ENCODE data around the gene FOXP2. TPM values are rescaled to one million over a fixed set of nuclear protein-coding genes. Genes with fewer than 3 reads are reported as not detected.

The FOXP2 gene
- total RNA-seq, 1 donor from 2014 or later, result 25.7 TPM

DNA sequence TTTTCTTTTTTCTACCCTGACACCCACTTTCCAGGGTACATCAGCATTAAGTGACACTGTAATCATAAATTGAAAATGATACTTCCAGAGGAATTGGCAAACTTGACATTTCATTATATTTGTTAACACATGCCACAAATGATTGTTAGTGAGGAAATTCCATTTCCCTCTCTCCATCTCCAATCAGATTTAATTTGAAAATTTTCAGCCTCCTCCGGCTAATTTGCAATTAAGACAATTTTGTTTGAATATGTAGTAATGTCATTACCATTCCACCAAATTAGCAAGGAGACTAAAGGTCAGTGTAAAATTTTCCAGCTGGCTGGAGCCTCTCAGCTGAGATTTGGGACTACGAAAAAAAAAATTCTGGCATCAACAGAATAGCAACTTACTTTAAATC is 242.7 kb downstream of the FOXP2 start:
- Mint-ChIP-seq H3K27ac (ENCODE audit: unreplicated experiment) (no peak overlapping the region), H3K36me3 (ENCODE audit: unreplicated experiment) (peaks cover 26% of the 10 kb centered on the region), H3K4me1 (ENCODE audit: unreplicated experiment) (peaks cover 24% of the 10 kb centered on the region), H3K4me3 (ENCODE audit: unreplicated experiment) (no peak overlapping the region), H3K9me3 (ENCODE audit: unreplicated experiment) (no peaks in the 10 kb centered on the region), H3K27me3 (ENCODE audit: unreplicated experiment) (no peaks in the 10 kb centered on the region)
- TF ChIP-seq, protein P1, sequence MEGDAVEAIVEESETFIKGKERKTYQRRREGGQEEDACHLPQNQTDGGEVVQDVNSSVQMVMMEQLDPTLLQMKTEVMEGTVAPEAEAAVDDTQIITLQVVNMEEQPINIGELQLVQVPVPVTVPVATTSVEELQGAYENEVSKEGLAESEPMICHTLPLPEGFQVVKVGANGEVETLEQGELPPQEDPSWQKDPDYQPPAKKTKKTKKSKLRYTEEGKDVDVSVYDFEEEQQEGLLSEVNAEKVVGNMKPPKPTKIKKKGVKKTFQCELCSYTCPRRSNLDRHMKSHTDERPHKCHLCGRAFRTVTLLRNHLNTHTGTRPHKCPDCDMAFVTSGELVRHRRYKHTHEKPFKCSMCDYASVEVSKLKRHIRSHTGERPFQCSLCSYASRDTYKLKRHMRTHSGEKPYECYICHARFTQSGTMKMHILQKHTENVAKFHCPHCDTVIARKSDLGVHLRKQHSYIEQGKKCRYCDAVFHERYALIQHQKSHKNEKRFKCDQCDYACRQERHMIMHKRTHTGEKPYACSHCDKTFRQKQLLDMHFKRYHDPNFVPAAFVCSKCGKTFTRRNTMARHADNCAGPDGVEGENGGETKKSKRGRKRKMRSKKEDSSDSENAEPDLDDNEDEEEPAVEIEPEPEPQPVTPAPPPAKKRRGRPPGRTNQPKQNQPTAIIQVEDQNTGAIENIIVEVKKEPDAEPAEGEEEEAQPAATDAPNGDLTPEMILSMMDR (IDR thresholded peaks at IDR 0.05), result no peak
- DNase-seq (ENCODE audit: extremely low spot score, unreplicated experiment), result no peak

DNA sequence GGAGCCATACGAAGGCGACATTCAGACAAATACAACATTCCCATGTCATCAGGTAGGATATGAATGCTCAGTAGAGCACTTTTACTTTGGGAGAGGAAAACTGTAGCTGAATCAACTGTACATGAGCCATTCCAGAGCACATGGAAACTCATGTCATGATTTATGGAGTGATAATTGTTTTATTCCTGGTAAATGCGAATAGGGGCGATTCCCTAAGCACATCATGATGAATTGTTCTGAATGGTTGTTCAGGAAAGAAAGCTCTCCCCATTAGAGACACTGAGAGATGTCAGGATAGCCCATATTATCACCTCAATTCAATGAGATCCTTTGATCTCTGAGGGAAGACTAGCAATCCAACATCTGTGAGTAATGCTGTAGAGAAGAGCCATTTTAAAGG is 243.6 kb downstream of the FOXP2 start:
- no peaks in the 10 kb centered on the region for H3K9me3 Mint-ChIP-seq (ENCODE audit: unreplicated experiment)
- no peak overlapping the region for H3K27ac Mint-ChIP-seq (ENCODE audit: unreplicated experiment)
- no peak for DNase-seq (ENCODE audit: extremely low spot score, unreplicated experiment)
- peaks cover 21% of the 10 kb centered on the region for H3K4me1 Mint-ChIP-seq (ENCODE audit: unreplicated experiment)
- H3K4me3 Mint-ChIP-seq (ENCODE audit: unreplicated experiment), result no peak overlapping the region
- TF ChIP-seq, protein P1 (IDR thresholded peaks at IDR 0.05), result no peak
- H3K36me3 Mint-ChIP-seq (ENCODE audit: unreplicated experiment), result peaks cover 27% of the 10 kb centered on the region
- no peaks in the 10 kb centered on the region for H3K27me3 Mint-ChIP-seq (ENCODE audit: unreplicated experiment)

DNA sequence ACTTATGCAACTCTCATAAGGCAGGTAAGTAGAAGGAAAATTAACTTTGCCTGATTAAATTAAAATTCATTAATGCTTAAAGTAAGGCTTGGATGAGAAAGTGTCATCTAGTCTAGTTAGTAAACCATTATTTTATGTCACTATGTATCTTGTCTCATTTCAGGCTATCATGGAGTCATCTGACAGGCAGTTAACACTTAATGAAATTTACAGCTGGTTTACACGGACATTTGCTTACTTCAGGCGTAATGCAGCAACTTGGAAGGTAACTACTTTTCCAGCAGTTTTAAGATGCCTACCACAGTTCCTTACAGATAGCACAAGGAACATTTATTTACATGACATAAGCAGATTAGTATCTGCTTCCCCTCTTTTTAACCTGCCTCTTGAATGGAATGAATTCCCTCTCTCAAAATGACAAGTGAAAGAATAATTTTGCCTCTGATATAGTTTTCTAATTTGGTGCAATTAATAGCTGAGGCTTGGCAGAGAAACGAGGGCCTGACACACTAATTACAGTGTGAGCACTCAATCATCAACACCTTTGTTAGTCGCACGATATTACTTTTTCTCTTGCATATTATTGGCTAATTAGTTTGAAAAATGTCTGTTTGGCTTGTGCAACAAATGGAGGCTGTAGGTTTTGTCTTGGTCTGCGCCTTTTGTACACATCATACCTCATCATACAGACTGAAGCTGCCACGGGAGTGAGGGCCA is 245.0 kb downstream of the FOXP2 start:
- Mint-ChIP-seq H3K27me3 (ENCODE audit: unreplicated experiment) (no peaks in the 10 kb centered on the region), H3K4me1 (ENCODE audit: unreplicated experiment) (peaks cover 14% of the 10 kb centered on the region), H3K4me3 (ENCODE audit: unreplicated experiment) (no peak overlapping the region), H3K36me3 (ENCODE audit: unreplicated experiment) (peaks cover 19% of the 10 kb centered on the region), H3K9me3 (ENCODE audit: unreplicated experiment) (no peaks in the 10 kb centered on the region), H3K27ac (ENCODE audit: unreplicated experiment) (no peak overlapping the region)
- TF ChIP-seq, protein P1 (IDR thresholded peaks at IDR 0.05), result no peak
- DNase-seq (ENCODE audit: extremely low spot score, unreplicated experiment), result no peak

DNA sequence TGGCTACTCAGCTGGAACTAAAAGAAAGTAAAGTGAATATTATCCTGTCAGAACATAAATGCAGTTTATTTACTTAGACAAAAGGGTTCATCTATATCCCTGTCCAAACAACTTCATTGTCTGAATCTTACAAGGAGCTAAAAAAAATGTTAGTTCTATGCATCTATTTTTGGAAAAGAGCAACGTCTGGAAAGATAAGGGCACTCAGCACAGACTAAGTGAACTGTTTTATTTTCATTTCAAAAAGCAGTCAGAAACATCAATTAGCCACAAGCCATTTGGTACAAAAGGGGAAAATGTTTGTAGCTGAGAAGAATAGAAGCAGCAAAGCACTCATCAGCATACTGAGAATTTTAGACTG is 245.5 kb downstream of the FOXP2 start:
- H3K27me3 Mint-ChIP-seq (ENCODE audit: unreplicated experiment), result no peaks in the 10 kb centered on the region
- H3K36me3 Mint-ChIP-seq (ENCODE audit: unreplicated experiment), result peaks cover 18% of the 10 kb centered on the region
- H3K27ac Mint-ChIP-seq (ENCODE audit: unreplicated experiment), result no peak overlapping the region
- TF ChIP-seq, protein P1 (IDR thresholded peaks at IDR 0.05), result no peak
- no peaks in the 10 kb centered on the region for H3K9me3 Mint-ChIP-seq (ENCODE audit: unreplicated experiment)
- no peak for DNase-seq (ENCODE audit: extremely low spot score, unreplicated experiment)
- H3K4me3 Mint-ChIP-seq (ENCODE audit: unreplicated experiment), result no peak overlapping the region
- peaks cover 14% of the 10 kb centered on the region for H3K4me1 Mint-ChIP-seq (ENCODE audit: unreplicated experiment)

DNA sequence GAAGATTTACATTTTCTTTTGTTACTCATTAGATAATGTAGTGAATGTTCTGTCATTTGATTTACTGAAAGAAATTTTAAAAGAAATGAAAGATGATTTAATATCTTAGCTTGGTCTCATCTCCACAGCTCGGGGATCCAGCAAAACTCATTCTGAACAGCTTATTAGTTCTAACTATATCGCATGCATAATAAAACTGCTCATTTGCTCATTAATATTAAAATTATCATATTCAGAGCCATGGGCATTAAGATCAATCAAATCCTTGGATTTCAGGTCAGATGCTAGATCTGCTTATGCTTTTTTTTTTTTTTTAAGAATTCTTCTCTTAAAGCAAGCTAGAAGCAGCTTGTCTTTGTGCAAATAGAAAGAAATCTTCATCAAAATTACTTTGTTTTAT is 246.1 kb downstream of the FOXP2 start:
- Mint-ChIP-seq H3K27ac (ENCODE audit: unreplicated experiment) (no peak overlapping the region), H3K4me3 (ENCODE audit: unreplicated experiment) (no peak overlapping the region), H3K36me3 (ENCODE audit: unreplicated experiment) (peaks cover 14% of the 10 kb centered on the region), H3K4me1 (ENCODE audit: unreplicated experiment) (peaks cover 14% of the 10 kb centered on the region), H3K27me3 (ENCODE audit: unreplicated experiment) (no peaks in the 10 kb centered on the region), H3K9me3 (ENCODE audit: unreplicated experiment) (no peaks in the 10 kb centered on the region)
- TF ChIP-seq, protein P1 (IDR thresholded peaks at IDR 0.05), result no peak
- no peak for DNase-seq (ENCODE audit: extremely low spot score, unreplicated experiment)
